ENCODE results near the gene DUOXA1.
A peak's percentile ranks its signal among the peaks of the same experiment; 100 is the strongest.
"Not testable (repeated sequence)": the region's sequence is repeated elsewhere in the genome, so short reads cannot be mapped to it uniquely, and the experiment has no call there.

The DUOXA1 gene

DNA sequence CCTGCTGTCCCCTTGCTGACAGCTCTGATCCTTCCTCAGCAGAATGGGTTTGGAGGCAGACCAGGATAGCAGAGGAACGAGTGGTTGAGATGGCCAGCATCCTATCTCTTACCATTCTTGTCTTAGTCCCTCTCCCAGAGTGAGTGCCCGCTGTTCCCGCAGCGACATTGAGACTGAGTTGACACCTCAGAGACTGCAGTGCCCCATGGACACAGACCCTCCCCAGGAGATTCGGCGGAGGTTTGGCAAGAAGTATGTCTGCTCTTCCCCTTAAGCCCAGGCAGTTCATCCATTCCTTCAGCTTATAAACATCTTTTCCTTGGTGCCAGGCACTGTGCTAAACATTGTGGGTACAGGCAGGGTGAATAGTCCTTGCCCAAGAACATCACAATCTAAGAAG, 21.3 kb upstream of the DUOXA1 start:
- no peak for DNase-seq (ENCODE audit: low spot score)

- DNase-seq (ENCODE audit: low spot score) = no peak
These were observed 20.8 kb upstream of the DUOXA1 start for GRCh38 chr15:45150481-45150880.

DNA sequence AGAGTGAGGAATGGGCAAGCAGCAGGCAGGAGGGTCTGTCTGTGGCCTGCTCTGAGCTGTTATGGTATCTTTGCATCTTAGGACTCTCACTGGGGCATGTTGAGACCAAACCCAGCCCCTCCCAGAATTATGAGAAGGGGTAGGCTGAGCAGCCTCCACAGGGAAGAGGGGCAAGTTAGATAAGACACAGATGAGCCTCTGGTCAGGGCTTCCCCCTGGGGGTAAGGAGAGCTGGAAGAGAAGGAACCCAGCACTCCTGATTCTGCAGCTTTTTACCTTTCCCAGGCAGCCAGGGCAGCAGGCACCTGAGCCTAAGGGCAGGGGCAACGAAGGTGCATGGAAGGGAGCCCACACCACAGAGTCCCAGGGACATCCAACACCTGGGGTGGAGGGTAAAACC, 19.4 kb upstream of the DUOXA1 start:
- no peak for DNase-seq (ENCODE audit: low spot score)

DNA sequence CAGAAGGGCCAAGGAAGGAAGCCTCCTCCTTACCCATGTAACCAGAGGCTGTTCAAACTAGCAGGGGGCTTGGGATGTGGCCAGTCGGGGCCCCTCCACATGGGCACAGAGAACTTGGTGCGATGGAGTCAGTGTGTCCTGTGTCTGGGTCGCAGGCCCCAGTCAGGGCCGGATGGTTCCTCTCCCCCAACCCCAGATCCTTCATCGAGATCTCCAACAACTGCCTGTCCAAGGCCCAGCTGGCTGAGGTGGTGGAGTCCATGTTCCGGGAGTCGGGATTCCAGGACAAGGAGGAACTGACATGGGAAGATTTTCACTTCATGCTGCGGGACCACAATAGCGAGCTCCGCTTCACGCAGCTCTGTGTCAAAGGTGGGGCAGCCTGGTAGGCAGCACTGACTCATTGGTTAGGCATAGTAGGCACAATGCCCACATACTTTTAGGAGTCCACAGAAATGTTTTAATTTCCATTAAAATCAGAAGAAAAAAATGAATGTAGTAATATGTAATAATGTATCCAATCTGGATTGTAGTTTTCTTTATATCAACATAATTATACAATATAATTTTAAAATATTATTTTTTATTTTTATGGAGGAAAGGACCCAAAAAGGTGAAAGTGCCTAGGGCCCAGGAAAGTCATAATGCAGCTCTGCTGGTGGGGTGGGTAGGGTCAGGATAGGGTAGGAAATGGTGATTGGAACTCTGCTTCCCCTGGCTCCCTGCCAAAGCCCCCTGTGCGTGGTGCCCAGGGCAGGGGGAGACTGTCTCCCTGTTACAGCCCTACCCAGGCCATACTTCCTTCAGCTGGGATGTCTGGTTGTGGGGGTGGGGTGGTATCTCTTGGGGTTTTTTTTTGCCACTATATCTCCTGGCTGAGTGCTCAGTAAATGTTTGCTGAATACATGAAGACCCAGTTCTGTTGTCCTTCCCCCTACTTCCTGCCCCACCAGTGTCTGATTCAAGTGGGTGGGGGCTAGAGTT, 18.7 kb upstream of the DUOXA1 start:
- DNase-seq (ENCODE audit: low spot score) = no peak

- no peak for DNase-seq (ENCODE audit: low spot score)
These were observed 17.9 kb upstream of the DUOXA1 start for GRCh38 chr15:45147606-45148005.

GRCh38 chr15:45146405-45146804, 16.7 kb upstream of the DUOXA1 start:
- no peak for DNase-seq (ENCODE audit: low spot score)

GRCh38 chr15:45144775-45145174, 15.1 kb upstream of the DUOXA1 start:
- no peak for DNase-seq (ENCODE audit: low spot score)

GRCh38 chr15:45143946-45144345, 14.3 kb upstream of the DUOXA1 start:
- DNase-seq (ENCODE audit: low spot score) = no peak

DNA sequence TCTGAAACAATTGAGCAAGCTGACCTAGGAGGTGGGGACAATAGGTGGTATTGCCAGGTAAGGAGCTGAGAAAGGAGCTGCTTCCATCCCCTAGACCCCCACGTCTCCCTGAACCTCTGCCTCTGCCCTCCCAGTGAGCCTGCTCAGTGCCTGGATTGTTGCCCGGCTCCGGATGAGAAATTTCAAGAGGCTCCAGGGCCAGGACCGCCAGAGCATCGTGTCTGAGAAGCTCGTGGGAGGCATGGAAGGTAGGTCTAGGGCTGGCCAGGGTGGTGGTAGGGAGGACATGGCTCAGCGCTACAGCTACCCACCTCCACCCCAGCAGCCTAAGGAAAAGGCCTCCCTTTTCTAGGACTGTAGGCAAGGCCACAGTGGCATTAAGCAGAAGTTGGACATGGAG, 13.4 kb upstream of the DUOXA1 start:
- DNase-seq (ENCODE audit: low spot score) = no peak

DNA sequence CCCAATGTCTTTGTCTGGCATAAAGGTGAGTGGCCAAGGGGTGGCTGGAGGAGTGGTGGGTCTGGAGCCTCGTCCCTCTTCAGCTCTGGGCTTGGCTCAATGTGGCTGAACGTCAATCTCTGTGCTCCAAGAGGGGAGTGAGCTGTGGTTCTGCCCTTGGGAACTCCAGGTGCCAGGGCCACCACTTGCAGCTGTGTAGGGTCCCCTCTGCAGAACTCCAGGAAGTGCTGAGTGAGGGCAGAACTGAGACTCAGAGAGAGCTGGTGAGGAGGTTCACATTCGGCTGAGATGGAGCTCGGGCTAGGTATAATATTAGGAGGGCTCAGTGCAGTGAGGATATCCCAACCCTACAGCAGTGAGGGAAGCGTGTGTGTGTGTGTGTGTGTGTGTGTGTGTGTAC, 11.7 kb upstream of the DUOXA1 start:
- no peak for DNase-seq (ENCODE audit: low spot score)

DNA sequence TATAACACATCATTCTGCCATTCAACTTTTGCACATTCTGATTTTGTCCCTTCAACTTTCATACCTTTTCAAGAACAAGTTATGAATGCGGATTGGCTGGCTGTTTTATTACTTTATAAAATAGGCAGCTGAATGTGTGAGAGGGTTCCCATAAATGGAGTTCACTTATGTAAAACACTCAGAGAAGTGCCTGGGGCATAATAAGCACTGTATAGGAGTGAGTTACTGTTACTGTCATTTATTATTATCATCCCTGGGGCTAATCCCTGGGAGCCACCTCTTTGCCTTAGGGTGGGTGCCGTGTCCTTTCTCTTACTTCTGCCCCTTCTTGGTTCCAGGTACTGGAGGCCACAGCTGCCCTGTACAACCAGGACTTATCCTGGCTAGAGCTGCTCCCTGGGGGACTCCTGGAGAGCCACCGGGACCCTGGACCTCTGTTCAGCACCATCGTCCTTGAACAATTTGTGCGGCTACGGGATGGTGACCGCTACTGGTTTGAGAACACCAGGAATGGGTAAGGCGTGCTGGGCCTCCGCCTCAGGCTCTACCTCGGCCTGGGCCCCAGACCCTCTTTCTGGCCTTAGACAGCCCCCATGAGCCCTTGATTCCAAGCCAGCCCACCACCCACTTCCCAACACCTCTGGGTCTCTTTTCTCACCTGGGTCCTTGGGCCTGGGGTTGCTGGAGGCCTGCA, 11.0 kb upstream of the DUOXA1 start:
- no peak for DNase-seq (ENCODE audit: low spot score)

DNA sequence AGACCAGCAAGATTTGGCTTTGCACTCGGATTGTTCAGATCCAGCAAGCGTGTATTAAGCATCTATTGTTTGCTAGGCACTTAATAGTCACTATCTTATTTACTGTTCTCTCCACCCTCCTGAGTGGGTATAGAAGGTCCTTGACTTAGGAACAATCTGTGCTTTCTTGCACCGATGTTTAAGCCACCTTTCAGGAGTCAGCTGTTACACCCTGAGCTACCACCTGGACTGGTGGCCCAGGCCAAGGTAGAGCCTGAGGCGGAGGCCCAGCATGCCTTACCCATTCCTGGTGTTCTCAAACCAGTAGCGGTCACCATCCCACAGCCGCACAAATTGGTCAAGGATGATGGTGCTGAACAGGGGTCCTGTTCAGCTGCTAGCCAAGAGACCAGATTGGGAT, 10.1 kb upstream of the DUOXA1 start:
- DNase-seq (ENCODE audit: low spot score) = no peak

- DNase-seq (ENCODE audit: low spot score) = no peak
These were observed 9.4 kb upstream of the DUOXA1 start for GRCh38 chr15:45138814-45139765.

GRCh38 chr15:45137703-45138102, 8.0 kb upstream of the DUOXA1 start:
- DNase-seq (ENCODE audit: low spot score) = no peak

GRCh38 chr15:45136378-45136764, 6.7 kb upstream of the DUOXA1 start:
- DNase-seq (ENCODE audit: low spot score) = peak; percentile 39

DNA sequence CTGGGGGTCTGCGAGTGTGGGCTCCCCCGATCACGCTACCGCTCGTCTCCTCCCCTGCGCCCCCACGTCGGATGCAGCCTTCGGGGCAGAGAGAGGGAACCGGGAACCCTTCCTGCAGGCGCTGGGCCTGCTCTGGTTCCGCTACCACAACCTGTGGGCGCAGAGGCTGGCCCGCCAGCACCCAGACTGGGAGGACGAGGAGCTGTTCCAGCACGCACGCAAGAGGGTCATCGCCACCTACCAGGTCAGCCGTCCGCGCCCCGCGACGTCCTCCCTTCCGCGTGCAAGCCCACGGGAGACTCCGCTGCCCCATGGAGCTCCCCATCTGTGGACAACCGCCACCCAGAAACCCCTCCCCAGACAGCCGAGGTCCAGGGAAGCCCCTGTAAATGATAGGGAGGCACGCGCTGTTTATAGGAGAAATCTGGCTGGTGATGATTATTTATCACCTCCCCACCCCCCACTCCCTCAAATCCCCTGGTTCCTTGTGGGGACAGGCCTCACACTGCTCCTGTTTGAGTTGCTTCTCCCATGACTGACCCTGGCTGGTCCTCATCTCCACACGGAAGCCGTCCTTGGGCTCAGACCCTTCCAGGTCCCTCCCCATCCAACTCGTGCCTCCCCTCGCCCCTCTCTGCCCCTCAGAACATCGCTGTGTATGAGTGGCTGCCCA, 6.2 kb upstream of the DUOXA1 start:
- not testable (repeated sequence) for DNase-seq (ENCODE audit: low spot score)

- DNase-seq (ENCODE audit: low spot score) = no peak
These were observed 5.3 kb upstream of the DUOXA1 start for GRCh38 chr15:45134682-45135604.

DNA sequence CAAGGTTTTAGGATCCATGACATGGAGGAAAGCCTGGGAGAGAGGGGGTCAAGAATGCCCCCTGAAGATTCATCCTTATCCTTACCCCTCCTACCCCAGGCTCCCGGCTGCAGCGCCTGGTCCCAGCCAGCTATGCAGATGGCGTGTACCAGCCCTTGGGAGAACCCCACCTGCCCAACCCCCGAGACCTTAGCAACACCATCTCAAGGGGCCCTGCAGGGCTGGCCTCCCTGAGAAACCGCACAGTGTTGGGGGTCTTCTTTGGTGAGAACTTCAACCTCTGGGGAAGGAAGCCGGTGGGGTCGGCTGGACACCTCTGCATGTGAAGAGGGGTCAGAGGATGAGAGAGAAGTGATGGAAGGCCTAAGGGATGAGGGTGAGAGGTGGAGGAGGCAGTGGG, 4.4 kb upstream of the DUOXA1 start:
- no peak for DNase-seq (ENCODE audit: low spot score)

DNA sequence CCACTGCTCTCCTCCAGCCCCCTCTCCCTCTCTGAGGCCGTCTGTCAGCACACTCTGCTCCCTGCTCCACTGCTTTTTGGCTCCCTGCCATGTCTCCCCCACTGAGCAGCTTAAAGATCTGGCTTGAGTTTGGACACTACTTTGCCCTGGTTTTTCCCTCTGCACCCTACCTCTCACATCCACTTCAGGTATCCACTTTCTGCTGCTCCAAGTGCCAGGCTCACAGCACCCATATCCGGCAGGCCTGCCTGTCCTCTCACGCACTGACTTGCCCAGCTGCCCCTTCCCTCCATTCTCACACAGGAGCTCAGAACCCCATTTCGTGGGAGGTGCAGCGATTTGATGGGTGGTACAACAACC, 3.9 kb upstream of the DUOXA1 start:
- DNase-seq (ENCODE audit: low spot score) = no peak

- DNase-seq (ENCODE audit: low spot score) = no peak
These were observed 3.3 kb upstream of the DUOXA1 start for GRCh38 chr15:45132844-45133560.
